ENCODE data around the gene PLCB4. TPM values are rescaled to one million over a fixed set of nuclear protein-coding genes. Genes with fewer than 3 reads are reported as not detected.

The PLCB4 gene
- total RNA-seq, 4 donors from 2014 or later, result 17.4 to 264 (median 28.1) TPM

- no peak for TF ChIP-seq POLR2A (IDR thresholded peaks at IDR 0.05)
- Histone ChIP-seq H3K4me3 (no peak overlapping the region), H3K9me3 (no peaks in the 10 kb centered on the region), H3K36me3 (no peaks in the 10 kb centered on the region), H3K27me3 (no peaks in the 10 kb centered on the region), H3K4me1 (no peaks in the 10 kb centered on the region), H3K27ac (no peak overlapping the region)
- no peak for DNase-seq
- intact Hi-C loops (cut with DNase I; ENCODE audit: low total_unique reads), result no loop called here
Observed at GRCh38 chr20:9454791-9455190, 385.9 kb downstream of the PLCB4 start.

GRCh38 chr20:9457136-9457535, 388.2 kb downstream of the PLCB4 start:
- intact Hi-C loops (cut with DNase I; ENCODE audit: low total_unique reads), result no loop called here
- no peak for TF ChIP-seq POLR2A (IDR thresholded peaks at IDR 0.05)
- TF ChIP-seq, protein P1, sequence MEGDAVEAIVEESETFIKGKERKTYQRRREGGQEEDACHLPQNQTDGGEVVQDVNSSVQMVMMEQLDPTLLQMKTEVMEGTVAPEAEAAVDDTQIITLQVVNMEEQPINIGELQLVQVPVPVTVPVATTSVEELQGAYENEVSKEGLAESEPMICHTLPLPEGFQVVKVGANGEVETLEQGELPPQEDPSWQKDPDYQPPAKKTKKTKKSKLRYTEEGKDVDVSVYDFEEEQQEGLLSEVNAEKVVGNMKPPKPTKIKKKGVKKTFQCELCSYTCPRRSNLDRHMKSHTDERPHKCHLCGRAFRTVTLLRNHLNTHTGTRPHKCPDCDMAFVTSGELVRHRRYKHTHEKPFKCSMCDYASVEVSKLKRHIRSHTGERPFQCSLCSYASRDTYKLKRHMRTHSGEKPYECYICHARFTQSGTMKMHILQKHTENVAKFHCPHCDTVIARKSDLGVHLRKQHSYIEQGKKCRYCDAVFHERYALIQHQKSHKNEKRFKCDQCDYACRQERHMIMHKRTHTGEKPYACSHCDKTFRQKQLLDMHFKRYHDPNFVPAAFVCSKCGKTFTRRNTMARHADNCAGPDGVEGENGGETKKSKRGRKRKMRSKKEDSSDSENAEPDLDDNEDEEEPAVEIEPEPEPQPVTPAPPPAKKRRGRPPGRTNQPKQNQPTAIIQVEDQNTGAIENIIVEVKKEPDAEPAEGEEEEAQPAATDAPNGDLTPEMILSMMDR (IDR thresholded peaks at IDR 0.05), result no peak
- Histone ChIP-seq H3K4me3 (no peak overlapping the region), H3K9me3 (no peaks in the 10 kb centered on the region), H3K27me3 (no peaks in the 10 kb centered on the region), H3K36me3 (no peaks in the 10 kb centered on the region), H3K27ac (no peak overlapping the region), H3K4me1 (no peaks in the 10 kb centered on the region)
- no peak for DNase-seq

DNA sequence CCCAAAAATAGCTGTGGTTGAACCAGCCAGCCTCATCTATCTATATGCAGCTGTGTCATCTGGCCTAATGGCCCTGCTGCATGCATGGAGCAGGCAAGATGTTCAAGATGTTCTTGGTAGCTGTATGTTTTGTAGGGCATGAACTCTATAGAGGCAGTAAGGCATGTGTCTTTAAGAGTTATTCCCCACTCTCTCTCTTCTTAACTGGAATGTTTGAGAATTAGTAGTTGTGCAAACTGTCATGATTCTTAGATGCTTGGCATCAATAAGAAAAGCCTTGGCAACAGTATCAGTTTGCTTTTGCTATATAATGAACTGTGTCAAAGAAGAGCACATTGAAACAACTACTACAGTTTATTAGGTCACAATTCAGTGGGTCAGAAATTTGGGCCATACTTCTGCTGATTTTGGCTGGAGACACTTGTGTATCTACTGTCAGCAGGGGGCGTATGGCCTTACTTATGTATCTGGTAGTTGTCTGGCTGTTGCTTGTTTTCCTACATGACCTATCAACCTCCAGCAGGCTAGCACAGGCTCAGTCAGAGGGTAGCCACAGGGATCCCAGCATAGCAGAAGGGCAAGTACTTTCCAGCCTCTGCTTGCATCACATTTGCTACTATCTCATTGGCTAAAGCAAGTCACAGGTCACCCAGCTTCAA, 389.4 kb downstream of the PLCB4 start:
- no peak for TF ChIP-seq POLR2A (IDR thresholded peaks at IDR 0.05)
- TF ChIP-seq, protein P1 (IDR thresholded peaks at IDR 0.05), result no peak
- intact Hi-C loops (cut with DNase I; ENCODE audit: low total_unique reads), result no loop called here
- no peak for DNase-seq
- Histone ChIP-seq H3K36me3 (no peaks in the 10 kb centered on the region), H3K9me3 (no peaks in the 10 kb centered on the region), H3K4me3 (no peak overlapping the region), H3K27me3 (no peaks in the 10 kb centered on the region), H3K4me1 (no peaks in the 10 kb centered on the region), H3K27ac (no peak overlapping the region)

- no peaks in the 10 kb centered on the region for H3K9me3 ChIP-seq
- H3K4me3 ChIP-seq, result no peak overlapping the region
- intact Hi-C loops (cut with DNase I; ENCODE audit: low total_unique reads), result no loop called here
- TF ChIP-seq POLR2A (IDR thresholded peaks at IDR 0.05), result no peak
- TF ChIP-seq, protein P1 (IDR thresholded peaks at IDR 0.05), result no peak
- no peaks in the 10 kb centered on the region for H3K4me1 ChIP-seq
- H3K36me3 ChIP-seq, result no peaks in the 10 kb centered on the region
- no peak for DNase-seq
- H3K27me3 ChIP-seq, result no peaks in the 10 kb centered on the region
- no peak overlapping the region for H3K27ac ChIP-seq
Observed at GRCh38 chr20:9460518-9460917, 391.6 kb downstream of the PLCB4 start.

DNA sequence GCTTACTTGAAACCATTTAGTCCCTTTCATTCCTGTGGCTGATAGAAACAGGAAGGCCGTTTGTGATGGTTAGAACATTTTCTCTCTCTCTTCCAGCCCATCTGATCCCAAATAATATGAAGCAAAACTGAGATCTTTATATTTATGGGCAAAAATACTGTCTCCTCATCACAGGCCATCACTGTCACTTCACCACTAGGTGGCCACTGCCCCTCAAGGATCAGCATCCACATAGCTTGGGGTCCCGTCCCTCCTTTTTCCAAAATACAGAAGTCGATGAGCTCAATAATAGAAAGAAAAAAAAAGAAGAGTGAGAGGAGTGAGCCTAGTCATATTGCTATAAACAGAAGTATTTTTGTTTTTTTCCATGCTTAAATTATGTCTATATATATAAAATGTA, 399.1 kb downstream of the PLCB4 start:
- H3K9me3 ChIP-seq, result no peaks in the 10 kb centered on the region
- no peak for DNase-seq
- no peaks in the 10 kb centered on the region for H3K4me1 ChIP-seq
- TF ChIP-seq, protein P1 (IDR thresholded peaks at IDR 0.05), result no peak
- TF ChIP-seq POLR2A (IDR thresholded peaks at IDR 0.05), result no peak
- intact Hi-C loops (cut with DNase I; ENCODE audit: low total_unique reads), result no loop called here
- H3K27me3 ChIP-seq, result no peaks in the 10 kb centered on the region
- H3K27ac ChIP-seq, result no peak overlapping the region
- H3K36me3 ChIP-seq, result no peaks in the 10 kb centered on the region
- no peak overlapping the region for H3K4me3 ChIP-seq
